SK-N-MC (cell line): ENCODE data around the gene METTL4.

Source experiments
- EZH2 ChIP-seq: fragments of 200-600 bp; sonication (generic); IDR thresholded peaks from one replicate; pipeline ENCODE4 v1.6.1; 2017; ENCODE audit warnings: antibody characterized with exemption
- FOXP2 ChIP-seq: optimal IDR thresholded peaks from 2 replicates; pipeline ENCODE3; 2011; ENCODE audit warnings: mild to moderate bottlenecking, moderate library complexity; ENCODE audit not compliant: insufficient read depth; ENCODE audit errors: extremely low read length, control extremely low read depth
- POLR2AphosphoS5 ChIP-seq: IDR thresholded peaks from 2 replicates; pipeline ENCODE4 v1.6.1; 2012; ENCODE audit warnings: mild to moderate bottlenecking, low read depth, low read length, borderline replicate concordance

- no peak for TF ChIP-seq POLR2AphosphoS5
- no peak for TF ChIP-seq EZH2
- TF ChIP-seq FOXP2, result no peak
These were observed 865 bp upstream of the METTL4 start for GRCh38 chr18:2572171-2572569.
